HG02642 (cell line): ENCODE data around the gene CST6.
"Not testable (repeated sequence)": the region's sequence is repeated elsewhere in the genome, so short reads cannot be mapped to it uniquely, and the experiment has no call there.

ENCODE experiments used
- ATAC-seq: cut with Tn5 transposase; IDR thresholded peaks from one replicate; pipeline ENCODE4 v1.9.1; 2021; ENCODE audit warnings: mild to moderate bottlenecking; ENCODE audit not compliant: unreplicated experiment, poor library complexity

CST6 gene

GRCh38 chr11:65982824-65983588 is 28.8 kb upstream of the CST6 start:
- ATAC-seq: no peak

GRCh38 chr11:65983589-65983987 is 28.2 kb upstream of the CST6 start:
- no peak for ATAC-seq

- ATAC-seq: no peak
Observed at GRCh38 chr11:65987336-65987735, 24.5 kb upstream of the CST6 start.

GRCh38 chr11:65988791-65989592 is 22.8 kb upstream of the CST6 start:
- ATAC-seq: peak; percentile 90

- ATAC-seq: no peak
Observed at GRCh38 chr11:65992056-65992455, 19.8 kb upstream of the CST6 start.

- ATAC-seq: no peak
Observed at GRCh38 chr11:65997286-65997685, 14.5 kb upstream of the CST6 start.

GRCh38 chr11:66001942-66002647 is 9.7 kb upstream of the CST6 start, which contains the start of the genes BANF1 and EIF1AD:
Gene BANF1, plus strand, starts transcription at chr11:66002503. Its CDS starts 748 bp downstream, at chr11:66003251.
Gene EIF1AD, minus strand, starts transcription at chr11:66002157. Its CDS starts 1,768 bp downstream, at chr11:66000389.
- peak; percentile 83 for ATAC-seq

GRCh38 chr11:66002648-66003225 is 9.1 kb upstream of the CST6 start:
- ATAC-seq: peak; percentile 56

- no peak for ATAC-seq
Observed at GRCh38 chr11:66003291-66003690, 8.5 kb upstream of the CST6 start.

- ATAC-seq: no peak
Observed at GRCh38 chr11:66004186-66004585, 7.6 kb upstream of the CST6 start.

- no peak for ATAC-seq
Observed at GRCh38 chr11:66006134-66006890, 5.5 kb upstream of the CST6 start.

- ATAC-seq: no peak
Observed at GRCh38 chr11:66006891-66007176, 5.0 kb upstream of the CST6 start.

GRCh38 chr11:66007201-66007634 is 4.6 kb upstream of the CST6 start:
- no peak for ATAC-seq

GRCh38 chr11:66008095-66008467 is 3.7 kb upstream of the CST6 start:
- ATAC-seq: no peak

- no peak for ATAC-seq
Observed at GRCh38 chr11:66008468-66009101, 3.2 kb upstream of the CST6 start.

GRCh38 chr11:66010036-66010435 is 1.8 kb upstream of the CST6 start:
- ATAC-seq: not testable (repeated sequence)

- no peak for ATAC-seq
Observed at GRCh38 chr11:66011239-66011784, 496 bp upstream of the CST6 start.

- no peak for ATAC-seq
Observed at GRCh38 chr11:66012371-66012945, 650 bp downstream of the CST6 start.
